Ammon's horn (tissue), 1 donor: Measurements from ENCODE around the gene RBM33.

Source experiments
- DNase-seq: peaks from one replicate; pipeline ENCODE4 v3.0.0-alpha.2; 2016; ENCODE audit warnings: low spot score

RBM33 gene

GRCh38 chr7:155825336-155825735 is 180.9 kb downstream of the RBM33 start:
- no peak for DNase-seq

GRCh38 chr7:155829796-155830470 is 185.5 kb downstream of the RBM33 start:
- DNase-seq = no peak
